HUES48 (cell line): ENCODE results near the gene UBR3.
"Not testable (repeated sequence)": the region's sequence is repeated elsewhere in the genome, so short reads cannot be mapped to it uniquely, and the experiment has no call there.

Source experiments
- H3K27ac ChIP-seq: one replicate; pipeline ENCODE4 v1.7.0; 2013; ENCODE audit warnings: low read depth, low read length, inconsistent platforms
- H3K27me3 ChIP-seq: 2 replicates; pipeline ENCODE4 v1.6.1; 2013; ENCODE audit warnings: mild to moderate bottlenecking, low read length; ENCODE audit not compliant: control insufficient read depth, insufficient read depth
- H3K36me3 ChIP-seq: 2 replicates; pipeline ENCODE4 v1.6.1; 2013; ENCODE audit warnings: low read length; ENCODE audit not compliant: control insufficient read depth, insufficient read depth
- H3K4me1 ChIP-seq: 2 replicates; pipeline ENCODE4 v1.6.1; 2013; ENCODE audit warnings: mild to moderate bottlenecking, low read length; ENCODE audit not compliant: control insufficient read depth, insufficient read depth
- H3K4me3 ChIP-seq: 2 replicates; pipeline ENCODE4 v1.5.1; 2013; ENCODE audit warnings: mild to moderate bottlenecking, low read depth, low read length
- H3K9ac ChIP-seq: 2 replicates; pipeline ENCODE4 v1.6.1; 2013; ENCODE audit warnings: mild to moderate bottlenecking, low read depth, low read length, moderate library complexity
- H3K9me3 ChIP-seq: 2 replicates; pipeline ENCODE4 v1.6.1; 2013; ENCODE audit warnings: low read length; ENCODE audit not compliant: control insufficient read depth, insufficient read depth

The UBR3 gene

GRCh38 chr2:169848959-169849693 lies 21.9 kb downstream of the UBR3 start:
- H3K4me3 ChIP-seq, H3K36me3 ChIP-seq, H3K4me1 ChIP-seq, H3K9me3 ChIP-seq, H3K9ac ChIP-seq, H3K27ac ChIP-seq, H3K27me3 ChIP-seq: not testable (repeated sequence)

- Histone ChIP-seq H3K27ac (no peak overlapping the region), H3K9ac (no peak overlapping the region), H3K4me1 (no peaks in the 10 kb centered on the region), H3K4me3 (no peak overlapping the region), H3K36me3 (no peaks in the 10 kb centered on the region), H3K27me3 (no peaks in the 10 kb centered on the region), H3K9me3 (no peaks in the 10 kb centered on the region)
These were observed 22.5 kb downstream of the UBR3 start for GRCh38 chr2:169849710-169850109.

GRCh38 chr2:169853041-169853668 lies 25.9 kb downstream of the UBR3 start:
- Histone ChIP-seq H3K4me3 (no peak overlapping the region), H3K9me3 (no peaks in the 10 kb centered on the region), H3K27ac (no peak overlapping the region), H3K36me3 (no peaks in the 10 kb centered on the region), H3K4me1 (no peaks in the 10 kb centered on the region), H3K9ac (no peak overlapping the region), H3K27me3 (no peaks in the 10 kb centered on the region)

GRCh38 chr2:169855281-169856258 lies 28.3 kb downstream of the UBR3 start:
- not testable (repeated sequence) for H3K9ac ChIP-seq, H3K27ac ChIP-seq, H3K4me1 ChIP-seq, H3K27me3 ChIP-seq, H3K36me3 ChIP-seq, H3K4me3 ChIP-seq, H3K9me3 ChIP-seq

- no peaks in the 10 kb centered on the region for H3K36me3 ChIP-seq
- no peaks in the 10 kb centered on the region for H3K9me3 ChIP-seq
- H3K4me1 ChIP-seq = peaks cover 13% of the 10 kb centered on the region
These were observed 32.2 kb downstream of the UBR3 start for GRCh38 chr2:169859423-169859822.

GRCh38 chr2:169860149-169860548 lies 32.9 kb downstream of the UBR3 start:
- no peaks in the 10 kb centered on the region for H3K9me3 ChIP-seq
- no peak overlapping the region for H3K9ac ChIP-seq
- H3K4me1 ChIP-seq = peaks cover 13% of the 10 kb centered on the region
- no peak overlapping the region for H3K4me3 ChIP-seq
- no peak overlapping the region for H3K27ac ChIP-seq
- H3K27me3 ChIP-seq = no peaks in the 10 kb centered on the region
- H3K36me3 ChIP-seq = no peaks in the 10 kb centered on the region

More at GRCh38 chr2:169859423-169859822, 32.2 kb downstream of the UBR3 start:
- Histone ChIP-seq H3K27me3 (no peaks in the 10 kb centered on the region), H3K9ac (no peak overlapping the region), H3K4me3 (no peak overlapping the region), H3K27ac (no peak overlapping the region)

GRCh38 chr2:169862816-169863215 lies 35.6 kb downstream of the UBR3 start:
- Histone ChIP-seq H3K9me3 (no peaks in the 10 kb centered on the region), H3K4me1 (peaks cover 19% of the 10 kb centered on the region), H3K4me3 (no peak overlapping the region), H3K27me3 (no peaks in the 10 kb centered on the region), H3K27ac (peak overlapping the region; percentile 40), H3K9ac (no peak overlapping the region), H3K36me3 (no peaks in the 10 kb centered on the region)

GRCh38 chr2:169865492-169865891 lies 38.2 kb downstream of the UBR3 start:
- Histone ChIP-seq H3K4me3 (no peak overlapping the region), H3K9ac (no peak overlapping the region), H3K27ac (no peak overlapping the region), H3K9me3 (no peaks in the 10 kb centered on the region), H3K27me3 (no peaks in the 10 kb centered on the region), H3K36me3 (no peaks in the 10 kb centered on the region), H3K4me1 (peaks cover 22% of the 10 kb centered on the region)

GRCh38 chr2:169866230-169866629 lies 39.0 kb downstream of the UBR3 start:
- not testable (repeated sequence) for H3K36me3 ChIP-seq, H3K4me3 ChIP-seq, H3K27ac ChIP-seq, H3K9ac ChIP-seq, H3K9me3 ChIP-seq, H3K27me3 ChIP-seq
- peaks cover 22% of the 10 kb centered on the region for H3K4me1 ChIP-seq

GRCh38 chr2:169867579-169867978 lies 40.3 kb downstream of the UBR3 start:
- no peaks in the 10 kb centered on the region for H3K27me3 ChIP-seq
- H3K27ac ChIP-seq = no peak overlapping the region
- no peak overlapping the region for H3K4me3 ChIP-seq
- H3K9me3 ChIP-seq = no peaks in the 10 kb centered on the region
- no peaks in the 10 kb centered on the region for H3K36me3 ChIP-seq
- H3K4me1 ChIP-seq = peaks cover 21% of the 10 kb centered on the region
- H3K9ac ChIP-seq = no peak overlapping the region

GRCh38 chr2:169868951-169869350 lies 41.7 kb downstream of the UBR3 start:
- no peak overlapping the region for H3K27ac ChIP-seq
- no peaks in the 10 kb centered on the region for H3K27me3 ChIP-seq
- peaks cover 10% of the 10 kb centered on the region; the same call in 1 of the 2 replicates for H3K4me1 ChIP-seq
- no peaks in the 10 kb centered on the region for H3K9me3 ChIP-seq
- H3K36me3 ChIP-seq = no peaks in the 10 kb centered on the region
- H3K4me3 ChIP-seq = no peak overlapping the region
- no peak overlapping the region for H3K9ac ChIP-seq
